GM12874 (cell line): ENCODE measurements around the gene ERC1.

ENCODE experiments used
- TF ChIP-seq, protein P1 (sequence below): IDR thresholded peaks from 2 replicates; pipeline ENCODE4 v1.5.1; 2011; ENCODE audit warnings: low read depth, mild to moderate bottlenecking, control low read depth, low read length, moderate library complexity; ENCODE audit not compliant: insufficient read depth

Gene ERC1

DNA sequence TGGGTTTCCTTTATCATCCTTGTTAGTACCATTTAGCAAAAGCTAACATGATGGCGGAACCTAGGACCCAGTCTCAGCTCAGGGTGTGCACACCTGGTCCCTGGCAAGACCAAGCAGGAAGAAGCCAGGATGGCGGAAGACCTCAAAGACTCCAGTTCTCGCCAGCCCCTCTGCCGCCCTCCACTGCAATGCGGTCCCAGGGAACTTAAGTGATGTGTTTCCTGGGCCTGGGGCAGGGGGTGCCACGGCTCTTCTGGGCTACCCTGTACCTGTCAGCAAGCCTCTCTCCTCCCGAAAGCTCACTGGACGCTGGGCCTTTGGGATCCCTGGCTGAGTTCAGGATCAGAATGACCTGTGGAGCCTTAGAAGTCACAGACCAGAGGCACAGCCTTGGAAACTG, 532.0 kb downstream of the ERC1 start:
- TF ChIP-seq, protein P1, sequence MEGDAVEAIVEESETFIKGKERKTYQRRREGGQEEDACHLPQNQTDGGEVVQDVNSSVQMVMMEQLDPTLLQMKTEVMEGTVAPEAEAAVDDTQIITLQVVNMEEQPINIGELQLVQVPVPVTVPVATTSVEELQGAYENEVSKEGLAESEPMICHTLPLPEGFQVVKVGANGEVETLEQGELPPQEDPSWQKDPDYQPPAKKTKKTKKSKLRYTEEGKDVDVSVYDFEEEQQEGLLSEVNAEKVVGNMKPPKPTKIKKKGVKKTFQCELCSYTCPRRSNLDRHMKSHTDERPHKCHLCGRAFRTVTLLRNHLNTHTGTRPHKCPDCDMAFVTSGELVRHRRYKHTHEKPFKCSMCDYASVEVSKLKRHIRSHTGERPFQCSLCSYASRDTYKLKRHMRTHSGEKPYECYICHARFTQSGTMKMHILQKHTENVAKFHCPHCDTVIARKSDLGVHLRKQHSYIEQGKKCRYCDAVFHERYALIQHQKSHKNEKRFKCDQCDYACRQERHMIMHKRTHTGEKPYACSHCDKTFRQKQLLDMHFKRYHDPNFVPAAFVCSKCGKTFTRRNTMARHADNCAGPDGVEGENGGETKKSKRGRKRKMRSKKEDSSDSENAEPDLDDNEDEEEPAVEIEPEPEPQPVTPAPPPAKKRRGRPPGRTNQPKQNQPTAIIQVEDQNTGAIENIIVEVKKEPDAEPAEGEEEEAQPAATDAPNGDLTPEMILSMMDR, result no peak

DNA sequence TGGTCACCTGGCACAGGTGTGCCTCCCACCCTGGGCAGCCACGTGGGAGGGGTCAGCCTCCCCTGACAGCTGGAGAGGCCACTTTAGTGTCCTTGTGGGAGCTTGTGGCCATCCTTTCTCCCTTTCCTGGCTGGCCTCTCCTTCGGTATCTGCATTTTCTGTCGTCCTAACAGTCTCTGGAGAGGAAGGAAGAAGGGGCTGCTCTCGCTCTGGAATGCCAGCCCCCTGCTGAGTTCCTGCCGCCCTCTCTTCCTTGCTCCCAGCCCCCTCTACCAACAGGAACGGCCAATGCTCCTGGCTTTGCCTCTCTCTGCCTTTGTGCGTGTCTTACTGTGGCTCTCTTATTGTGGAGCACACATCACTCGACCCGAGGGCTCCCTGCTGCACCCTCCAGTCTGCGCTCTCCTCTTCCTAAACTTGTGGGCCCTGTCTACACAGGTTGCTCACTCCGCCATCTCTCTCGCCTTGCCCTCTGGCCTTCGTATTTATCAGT, 532.6 kb downstream of the ERC1 start:
- TF ChIP-seq, protein P1, result no peak

DNA sequence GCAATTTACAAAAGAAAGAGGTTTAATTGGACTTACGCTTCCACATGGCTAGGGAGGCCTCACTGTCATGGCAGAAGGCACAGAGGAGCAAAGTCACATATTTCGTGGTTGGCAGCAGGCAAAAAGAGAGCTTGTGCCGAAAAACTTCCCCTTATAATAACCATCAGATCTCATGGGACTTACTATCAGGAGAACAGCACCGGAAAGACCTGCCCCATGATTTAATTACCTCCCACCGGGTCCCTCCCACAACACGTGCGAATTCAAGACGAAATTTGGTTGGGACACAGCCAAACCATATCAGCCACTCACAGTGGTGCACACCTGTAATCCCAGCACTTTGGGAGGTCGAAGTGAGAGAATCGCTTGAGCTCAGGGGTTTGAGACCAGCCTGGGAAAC, 534.8 kb downstream of the ERC1 start:
- TF ChIP-seq, protein P1, result no peak

DNA sequence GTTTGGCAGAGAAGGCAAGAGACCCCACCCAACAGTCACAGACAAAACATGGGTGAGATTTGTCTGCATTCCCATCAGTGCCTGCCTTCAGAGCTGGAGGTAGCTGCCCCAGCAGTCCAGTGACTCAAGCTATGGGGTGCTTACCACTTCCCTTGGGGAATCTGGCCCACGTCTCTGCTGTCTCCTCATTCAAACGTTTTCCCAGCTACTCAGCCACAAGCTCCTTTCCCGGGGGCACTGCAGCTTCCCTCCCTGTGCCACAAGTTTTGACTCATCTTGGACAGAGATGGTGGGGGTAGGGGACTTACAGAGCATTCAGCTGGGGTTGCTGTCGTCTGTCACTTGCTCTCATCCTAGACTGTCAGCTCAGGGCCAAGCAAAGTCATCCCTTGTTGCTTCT, 536.8 kb downstream of the ERC1 start:
- TF ChIP-seq, protein P1, result no peak

DNA sequence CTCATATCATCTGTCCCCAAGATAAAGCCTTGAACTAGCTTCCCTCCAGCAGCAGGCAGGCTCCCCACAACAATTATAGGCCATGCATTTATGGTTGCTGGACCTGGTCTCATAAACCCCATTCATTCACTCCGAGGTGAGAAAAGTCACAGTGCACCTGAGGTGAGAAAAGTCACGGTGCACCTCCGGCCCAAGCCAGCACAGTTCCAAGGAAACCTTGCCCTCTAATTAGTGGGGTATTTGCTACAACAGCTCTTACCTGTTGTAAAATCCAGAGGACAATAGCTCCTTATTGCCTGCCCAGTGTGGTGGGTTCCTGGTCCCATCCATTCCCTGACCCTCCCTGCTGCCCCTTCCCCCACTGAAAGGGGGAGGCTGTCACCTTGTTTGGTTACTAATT, 537.8 kb downstream of the ERC1 start:
- TF ChIP-seq, protein P1, result no peak

DNA sequence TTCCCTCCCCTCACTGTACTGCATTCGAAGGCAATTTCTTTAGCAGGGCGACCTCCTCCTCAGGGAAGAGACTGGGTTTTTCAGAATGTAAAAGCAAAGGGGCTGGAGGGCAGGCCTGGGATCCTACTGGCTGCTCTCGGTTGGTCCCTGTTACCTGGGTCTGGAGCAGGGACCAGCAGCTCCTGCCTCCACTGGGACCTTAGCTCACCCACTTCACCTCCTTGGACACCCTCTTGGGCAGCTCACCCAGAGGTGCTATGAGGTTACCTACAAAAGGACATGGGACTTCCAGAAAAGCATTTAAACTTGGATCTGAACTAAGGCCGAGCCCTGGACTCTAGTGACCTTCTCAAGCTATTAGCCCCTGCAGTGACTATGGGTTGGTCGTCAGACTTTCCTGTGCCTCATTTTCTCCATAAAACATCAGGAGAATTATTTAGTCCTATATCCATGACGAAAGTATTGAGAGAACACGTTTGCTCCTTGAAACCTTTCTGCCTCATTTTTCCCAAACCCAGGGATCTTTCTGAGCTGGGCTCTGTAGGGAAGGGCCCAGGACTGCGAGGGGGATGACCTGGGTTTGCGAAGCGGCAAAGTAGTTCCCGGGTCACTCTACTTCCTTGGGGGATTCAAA, 538.3 kb downstream of the ERC1 start:
- TF ChIP-seq, protein P1, result no peak

DNA sequence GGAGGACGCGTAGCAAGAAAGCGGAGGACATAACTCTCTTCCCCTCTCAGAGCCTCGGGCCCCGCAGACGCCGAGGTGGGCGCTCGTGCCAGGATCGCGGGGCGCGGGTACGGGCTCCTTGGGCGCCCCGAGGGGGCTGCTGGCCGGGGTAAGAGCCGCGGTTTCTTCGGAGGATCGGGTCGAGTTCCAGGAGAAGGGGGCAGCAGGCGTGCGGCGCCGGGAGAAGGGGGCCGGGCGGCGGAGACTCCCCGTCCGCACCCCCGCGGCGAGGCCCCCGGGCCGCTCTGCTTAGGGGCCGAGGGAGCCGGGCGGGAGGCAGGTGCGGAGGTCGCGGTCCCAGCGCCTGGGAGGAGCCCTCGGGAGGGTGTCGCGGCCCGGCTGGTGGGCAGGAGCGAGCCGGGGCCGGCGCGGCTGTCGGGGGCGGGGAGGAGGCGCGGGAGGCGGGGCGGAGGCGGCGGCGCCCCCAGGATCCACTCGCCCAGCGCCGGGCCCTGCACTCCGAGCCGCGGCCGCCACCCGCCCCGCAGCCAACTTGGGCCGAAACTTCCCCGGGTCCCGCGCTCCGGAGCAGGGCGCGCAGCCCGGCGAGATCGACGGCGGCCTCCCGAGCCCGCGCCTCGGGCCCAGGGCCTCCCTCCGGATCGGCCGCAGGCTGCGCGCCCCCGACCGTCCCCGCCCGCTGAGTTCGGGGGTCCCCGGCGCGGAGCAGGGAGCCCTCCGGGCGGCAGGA, 539.0 kb downstream of the ERC1 start:
- TF ChIP-seq, protein P1, result no peak
